Neural cell (in vitro differentiated cells): ENCODE data around the gene RTTN. TPM values are rescaled to one million over a fixed set of nuclear protein-coding genes. Genes with fewer than 3 reads are reported as not detected.

Experiments used
- H2AFZ ChIP-seq: fragments of 200-600, 300-800 bp; sonication (generic), shearing (Covaris generic); 2 replicates; pipeline ENCODE4 v1.6.0; 2014; ENCODE audit warnings: low read depth, mild to moderate bottlenecking, antibody characterized with exemption, low read length, moderate library complexity
- H3F3A ChIP-seq: fragments of 200-600 bp; shearing (Covaris generic); 2 replicates; pipeline ENCODE4 v1.6.1; 2016; ENCODE audit warnings: mild to moderate bottlenecking, moderate library complexity, mixed read lengths, antibody characterized with exemption, low read length; ENCODE audit not compliant: insufficient read depth, poor library complexity, severe bottlenecking
- H3K27ac ChIP-seq: fragments of 200-600, 300-800 bp; sonication (generic), shearing (Covaris generic); 2 replicates; pipeline ENCODE4 v1.5.1; 2014; ENCODE audit warnings: mild to moderate bottlenecking, low read length, moderate library complexity
- H3K27me3 ChIP-seq: fragments of 300-800, 200-600 bp; sonication (generic), shearing (Covaris generic); 2 replicates; pipeline ENCODE4 v1.6.0; 2014; ENCODE audit warnings: mild to moderate bottlenecking, low read depth, low read length, moderate library complexity; ENCODE audit not compliant: insufficient read depth
- H3K36me3 ChIP-seq: fragments of 300-800, 200-600 bp; sonication (generic), shearing (Covaris generic); 2 replicates; pipeline ENCODE4 v1.5.1; 2014; ENCODE audit warnings: mild to moderate bottlenecking, antibody characterized with exemption, low read length, moderate library complexity; ENCODE audit not compliant: insufficient read depth
- H3K4me2 ChIP-seq: fragments of 300-800, 200-600 bp; sonication (generic), shearing (Covaris generic); 2 replicates; pipeline ENCODE4 v1.6.0; 2014; ENCODE audit warnings: mild to moderate bottlenecking, low read length
- H3K4me3 ChIP-seq: fragments of 300-800, 200-600 bp; sonication (generic), shearing (Covaris generic); 2 replicates; pipeline ENCODE4 v1.5.1; 2014; ENCODE audit warnings: mild to moderate bottlenecking, low read length, moderate library complexity
- H3K79me2 ChIP-seq: fragments of 200-600 bp; shearing (Covaris generic); replicated peaks from 2 replicates; pipeline ENCODE4 v1.6.0; 2014; ENCODE audit warnings: mild to moderate bottlenecking, low read length, moderate library complexity; ENCODE audit not compliant: insufficient read depth
- H3K9ac ChIP-seq: fragments of 300-800, 200-600 bp; sonication (generic), shearing (Covaris generic); 2 replicates; pipeline ENCODE4 v1.6.1; 2016; ENCODE audit warnings: mild to moderate bottlenecking, low read length, mixed read lengths
- H3K9me2 ChIP-seq: fragments of 200-600 bp; shearing (Covaris generic); 2 replicates; pipeline ENCODE4 v1.6.1; 2016; ENCODE audit warnings: mild to moderate bottlenecking, low read length, mixed read lengths; ENCODE audit not compliant: insufficient read depth
- H3K9me3 ChIP-seq: fragments of 200-600, 300-800 bp; sonication (generic), shearing (Covaris generic); 2 replicates; pipeline ENCODE4 v1.6.1; 2016; ENCODE audit warnings: mild to moderate bottlenecking, mixed run types, low read length, moderate library complexity, mixed read lengths
- H4K20me1 ChIP-seq: fragments of 200-600 bp; shearing (Covaris generic); 2 replicates; pipeline ENCODE4 v1.6.1; 2016; ENCODE audit warnings: mild to moderate bottlenecking, mixed run types; ENCODE audit not compliant: insufficient read depth
- CTCF ChIP-seq: fragments of 450-650 bp; IDR thresholded peaks from 2 replicates; pipeline ENCODE4 v1.5.1; 2014; ENCODE audit warnings: antibody characterized with exemption, mild to moderate bottlenecking, moderate library complexity; ENCODE audit not compliant: poor library complexity, severe bottlenecking
- EP300 ChIP-seq: fragments of 450-650 bp; conservative IDR thresholded peaks from 2 replicates; pipeline ENCODE4 v1.6.1; 2014; ENCODE audit warnings: antibody characterized with exemption, mild to moderate bottlenecking, moderate library complexity; ENCODE audit not compliant: poor library complexity, severe bottlenecking
- EZH2 ChIP-seq: fragments of 200-600, 300-800 bp; shearing (Covaris generic), sonication (generic); IDR thresholded peaks from 2 replicates; pipeline ENCODE4 v1.6.1; 2014; ENCODE audit warnings: antibody characterized with exemption, low read length, borderline replicate concordance, mild to moderate bottlenecking; ENCODE audit not compliant: insufficient read depth, poor library complexity, severe bottlenecking
- MXI1 ChIP-seq: fragments of 450-650 bp; conservative IDR thresholded peaks from 2 replicates; pipeline ENCODE4 v1.6.1; 2014; ENCODE audit warnings: antibody characterized with exemption, mild to moderate bottlenecking; ENCODE audit not compliant: poor library complexity, severe bottlenecking
- POLR2AphosphoS5 ChIP-seq: IDR thresholded peaks from 2 replicates; pipeline ENCODE4 v1.6.1; 2012
- RAD21 ChIP-seq: fragments of 450-650 bp; conservative IDR thresholded peaks from 2 replicates; pipeline ENCODE4 v1.6.1; 2014; ENCODE audit warnings: antibody characterized with exemption, mild to moderate bottlenecking, moderate library complexity
- REST ChIP-seq: IDR thresholded peaks from 2 replicates; pipeline ENCODE4 v1.6.1; 2012; ENCODE audit warnings: borderline replicate concordance
- SMC3 ChIP-seq: fragments of 450-650 bp; conservative IDR thresholded peaks from 2 replicates; pipeline ENCODE4 v1.6.1; 2014; ENCODE audit warnings: antibody characterized with exemption, mild to moderate bottlenecking, moderate library complexity; ENCODE audit not compliant: poor library complexity
- TAF1 ChIP-seq: IDR thresholded peaks from 2 replicates; pipeline ENCODE4 v1.6.1; 2012; ENCODE audit warnings: low read depth
- polyA plus RNA-seq: library from polyadenylated mRNA; depleted of rRNA; stranded (reverse); fragments of >200 nt; gene quantifications from 2 replicates; pipeline ENCODE4 v1.2.3, GENCODE V29; 2014

The RTTN gene
- polyA plus RNA-seq, 1 donor from 2014 or later: 24.2 TPM

- TF ChIP-seq EZH2: no peak
- no peak for TF ChIP-seq EP300
- TF ChIP-seq CTCF: no peak
- TF ChIP-seq REST: no peak
- TF ChIP-seq POLR2AphosphoS5: no peak
- no peak for TF ChIP-seq SMC3
- Histone ChIP-seq H3K27me3 (no peaks in the 10 kb centered on the region), H3K4me3 (no peak overlapping the region), H3K27ac (no peak overlapping the region), H3K9me3 (no peaks in the 10 kb centered on the region), H4K20me1 (no peaks in the 10 kb centered on the region), H2AFZ (no peak overlapping the region), H3K79me2 (no peaks in the 10 kb centered on the region), H3K4me2 (no peak overlapping the region), H3K9ac (no peak overlapping the region), H3K9me2 (no peaks in the 10 kb centered on the region), H3K36me3 (no peaks in the 10 kb centered on the region), H3F3A (no peaks in the 10 kb centered on the region)
These were observed 220.2 kb downstream of the RTTN start for GRCh38 chr18:69985239-69985638.

- H3K4me2 ChIP-seq: no peak overlapping the region
- H3K9ac ChIP-seq: no peak overlapping the region
- no peak for TF ChIP-seq SMC3
- TF ChIP-seq CTCF: no peak
- TF ChIP-seq REST: no peak
- no peak for TF ChIP-seq EP300
- no peak for TF ChIP-seq MXI1
- TF ChIP-seq POLR2AphosphoS5: no peak
- TF ChIP-seq TAF1: no peak
- no peak for TF ChIP-seq EZH2
- TF ChIP-seq RAD21: no peak
- no peaks in the 10 kb centered on the region for H3K79me2 ChIP-seq
- H4K20me1 ChIP-seq: no peaks in the 10 kb centered on the region
- H3K36me3 ChIP-seq: no peaks in the 10 kb centered on the region
- no peaks in the 10 kb centered on the region for H3K9me2 ChIP-seq
- no peak overlapping the region for H3K27ac ChIP-seq
- no peaks in the 10 kb centered on the region for H3K27me3 ChIP-seq
- H3K9me3 ChIP-seq: no peaks in the 10 kb centered on the region
- H3K4me3 ChIP-seq: no peak overlapping the region
- H3F3A ChIP-seq: no peaks in the 10 kb centered on the region
- no peak overlapping the region for H2AFZ ChIP-seq
These were observed 223.1 kb downstream of the RTTN start for GRCh38 chr18:69982417-69982816.
